IPS-18a (cell line): ENCODE measurements around the gene LLGL2.
A peak's percentile ranks its signal among the peaks of the same experiment; 100 is the strongest.
"Not testable (repeated sequence)": the region's sequence is repeated elsewhere in the genome, so short reads cannot be mapped to it uniquely, and the experiment has no call there.

ENCODE experiments used
- H3K27ac ChIP-seq: one replicate; pipeline ENCODE4 v1.5.1; 2013; ENCODE audit warnings: low read length
- H3K27me3 ChIP-seq: one replicate; pipeline ENCODE4 v1.6.1; 2013; ENCODE audit warnings: mild to moderate bottlenecking, low read length; ENCODE audit not compliant: control insufficient read depth, insufficient read depth
- H3K36me3 ChIP-seq: one replicate; pipeline ENCODE4 v1.6.1; 2013; ENCODE audit warnings: low read depth, low read length; ENCODE audit not compliant: control insufficient read depth
- H3K4me1 ChIP-seq: one replicate; pipeline ENCODE4 v1.6.1; 2013; ENCODE audit warnings: low read depth, low read length; ENCODE audit not compliant: control insufficient read depth
- H3K4me3 ChIP-seq: one replicate; pipeline ENCODE4 v1.5.1; 2013; ENCODE audit warnings: low read length
- H3K9ac ChIP-seq: one replicate; pipeline ENCODE4 v1.6.1; 2013; ENCODE audit warnings: mild to moderate bottlenecking, low read length, moderate library complexity
- H3K9me3 ChIP-seq: one replicate; pipeline ENCODE4 v1.6.1; 2013; ENCODE audit warnings: low read depth, low read length; ENCODE audit not compliant: control insufficient read depth

Gene LLGL2

GRCh38 chr17:75518983-75519537, 6.4 kb upstream of the LLGL2 start:
- H3K9me3 ChIP-seq, result no peaks in the 10 kb centered on the region
- no peak overlapping the region for H3K4me3 ChIP-seq
- no peaks in the 10 kb centered on the region for H3K27me3 ChIP-seq
- H3K9ac ChIP-seq, result no peak overlapping the region
- peaks cover 4% of the 10 kb centered on the region for H3K4me1 ChIP-seq
- peaks cover 16% of the 10 kb centered on the region for H3K36me3 ChIP-seq
- no peak overlapping the region for H3K27ac ChIP-seq

- peaks cover 18% of the 10 kb centered on the region for H3K36me3 ChIP-seq
- H3K9me3 ChIP-seq, H3K4me1 ChIP-seq, H3K9ac ChIP-seq, H3K27me3 ChIP-seq, H3K4me3 ChIP-seq, H3K27ac ChIP-seq: not testable (repeated sequence)
These were observed 5.1 kb upstream of the LLGL2 start for GRCh38 chr17:75520413-75520812.

GRCh38 chr17:75521290-75521689, 4.2 kb upstream of the LLGL2 start:
- no peak overlapping the region for H3K27ac ChIP-seq
- H3K36me3 ChIP-seq, result peaks cover 18% of the 10 kb centered on the region

GRCh38 chr17:75521951-75522727, 3.4 kb upstream of the LLGL2 start:
- H3K36me3 ChIP-seq, result peaks cover 18% of the 10 kb centered on the region
- H3K4me3 ChIP-seq, result no peak overlapping the region
- peaks cover 10% of the 10 kb centered on the region for H3K4me1 ChIP-seq
- peaks cover 11% of the 10 kb centered on the region for H3K27me3 ChIP-seq
- no peak overlapping the region for H3K27ac ChIP-seq
- H3K9me3 ChIP-seq, result no peaks in the 10 kb centered on the region
- no peak overlapping the region for H3K9ac ChIP-seq

More at GRCh38 chr17:75521290-75521689, 4.2 kb upstream of the LLGL2 start:
- H3K4me3 ChIP-seq, result no peak overlapping the region
- no peak overlapping the region for H3K9ac ChIP-seq
- H3K9me3 ChIP-seq, result no peaks in the 10 kb centered on the region
- peaks cover 2% of the 10 kb centered on the region for H3K27me3 ChIP-seq
- peaks cover 10% of the 10 kb centered on the region for H3K4me1 ChIP-seq

GRCh38 chr17:75523647-75524046, 1.9 kb upstream of the LLGL2 start:
- Histone ChIP-seq H3K36me3 (peaks cover 18% of the 10 kb centered on the region), H3K27ac (no peak overlapping the region)

GRCh38 chr17:75524269-75524969, 1.1 kb upstream of the LLGL2 start:
- H3K27ac ChIP-seq, result no peak overlapping the region
- peaks cover 14% of the 10 kb centered on the region for H3K36me3 ChIP-seq
- no peaks in the 10 kb centered on the region for H3K9me3 ChIP-seq
- H3K4me1 ChIP-seq, result peaks cover 6% of the 10 kb centered on the region
- H3K9ac ChIP-seq, result no peak overlapping the region
- peaks cover 12% of the 10 kb centered on the region for H3K27me3 ChIP-seq
- H3K4me3 ChIP-seq, result peak overlapping the region; percentile 70

More at GRCh38 chr17:75523647-75524046, 1.9 kb upstream of the LLGL2 start:
- Histone ChIP-seq H3K9me3 (no peaks in the 10 kb centered on the region), H3K4me1 (peaks cover 6% of the 10 kb centered on the region), H3K4me3 (no peak overlapping the region), H3K9ac (no peak overlapping the region), H3K27me3 (peaks cover 12% of the 10 kb centered on the region)

- Histone ChIP-seq H3K36me3 (peaks cover 11% of the 10 kb centered on the region), H3K27ac (no peak overlapping the region), H3K4me1 (peaks cover 6% of the 10 kb centered on the region), H3K9me3 (no peaks in the 10 kb centered on the region), H3K9ac (peak overlapping the region; percentile 32), H3K27me3 (peaks cover 12% of the 10 kb centered on the region), H3K4me3 (peak overlapping the region; percentile 78)
These were observed 483 bp downstream of the LLGL2 start for GRCh38 chr17:75525806-75526554.

- Histone ChIP-seq H3K36me3 (peaks cover 11% of the 10 kb centered on the region), H3K27ac (no peak overlapping the region), H3K4me3 (peak overlapping the region; percentile 78), H3K9ac (peak overlapping the region; percentile 32), H3K27me3 (peaks cover 12% of the 10 kb centered on the region), H3K4me1 (peaks cover 6% of the 10 kb centered on the region), H3K9me3 (no peaks in the 10 kb centered on the region)
These were observed 1.2 kb downstream of the LLGL2 start for GRCh38 chr17:75526555-75527270.

GRCh38 chr17:75530837-75531720, 5.6 kb downstream of the LLGL2 start:
- Histone ChIP-seq H3K4me1 (no peaks in the 10 kb centered on the region), H3K27me3 (peaks cover 12% of the 10 kb centered on the region), H3K4me3 (no peak overlapping the region), H3K9me3 (no peaks in the 10 kb centered on the region), H3K9ac (no peak overlapping the region), H3K36me3 (no peaks in the 10 kb centered on the region), H3K27ac (no peak overlapping the region)

GRCh38 chr17:75531721-75532072, 6.2 kb downstream of the LLGL2 start:
- H3K27me3 ChIP-seq, result peaks cover 6% of the 10 kb centered on the region
- H3K9me3 ChIP-seq, result no peaks in the 10 kb centered on the region
- H3K9ac ChIP-seq, result no peak overlapping the region
- H3K36me3 ChIP-seq, result no peaks in the 10 kb centered on the region
- H3K4me1 ChIP-seq, result no peaks in the 10 kb centered on the region
- no peak overlapping the region for H3K4me3 ChIP-seq
- no peak overlapping the region for H3K27ac ChIP-seq
